HL-60 (cell line): ENCODE measurements around the gene PTDSS2.

Experiments
- DNase-seq, 2 experiments: peaks; one replicate each; pipeline ENCODE4 v3.0.0-alpha.2; 2010 to 2020; ENCODE audit warnings: low read depth in 1 of 2, low spot score in 1 of 2
- H3K27ac ChIP-seq: fragments of 250-450 bp; sonication (Bioruptor Pico); replicated peaks from 2 replicates; pipeline ENCODE4 v1.5.1; 2020; ENCODE audit warnings: mild to moderate bottlenecking, moderate library complexity
- H3K27me3 ChIP-seq: fragments of 250-450 bp; sonication (Bioruptor Pico); 2 replicates; pipeline ENCODE4 v1.5.1; 2021; ENCODE audit warnings: mild to moderate bottlenecking, moderate library complexity; ENCODE audit not compliant: insufficient read depth, poor library complexity, severe bottlenecking
- H3K4me3 ChIP-seq: replicated peaks from 2 replicates; pipeline ENCODE4 v1.5.1; 2011; ENCODE audit warnings: mild to moderate bottlenecking, control low read depth, low read length; ENCODE audit not compliant: insufficient read depth
- CTCF ChIP-seq: IDR thresholded peaks from one replicate; pipeline ENCODE4 v1.5.1; 2011; ENCODE audit warnings: low read length, control low read depth, inconsistent platforms; ENCODE audit not compliant: insufficient read depth
- GABPA ChIP-seq: IDR thresholded peaks from 2 replicates; pipeline ENCODE4 v1.6.1; 2012; ENCODE audit warnings: low read depth
- POLR2AphosphoS5 ChIP-seq: IDR thresholded peaks from 2 replicates; pipeline ENCODE4 v1.6.1; 2012; ENCODE audit warnings: low read depth
- REST ChIP-seq: IDR thresholded peaks from 2 replicates; pipeline ENCODE4 v1.6.1; 2012; ENCODE audit warnings: low read depth; ENCODE audit not compliant: insufficient replicate concordance
- SPI1 ChIP-seq: IDR thresholded peaks from 2 replicates; pipeline ENCODE4 v1.6.1; 2012; ENCODE audit warnings: low read depth, mild to moderate bottlenecking, borderline replicate concordance

The PTDSS2 gene

DNA sequence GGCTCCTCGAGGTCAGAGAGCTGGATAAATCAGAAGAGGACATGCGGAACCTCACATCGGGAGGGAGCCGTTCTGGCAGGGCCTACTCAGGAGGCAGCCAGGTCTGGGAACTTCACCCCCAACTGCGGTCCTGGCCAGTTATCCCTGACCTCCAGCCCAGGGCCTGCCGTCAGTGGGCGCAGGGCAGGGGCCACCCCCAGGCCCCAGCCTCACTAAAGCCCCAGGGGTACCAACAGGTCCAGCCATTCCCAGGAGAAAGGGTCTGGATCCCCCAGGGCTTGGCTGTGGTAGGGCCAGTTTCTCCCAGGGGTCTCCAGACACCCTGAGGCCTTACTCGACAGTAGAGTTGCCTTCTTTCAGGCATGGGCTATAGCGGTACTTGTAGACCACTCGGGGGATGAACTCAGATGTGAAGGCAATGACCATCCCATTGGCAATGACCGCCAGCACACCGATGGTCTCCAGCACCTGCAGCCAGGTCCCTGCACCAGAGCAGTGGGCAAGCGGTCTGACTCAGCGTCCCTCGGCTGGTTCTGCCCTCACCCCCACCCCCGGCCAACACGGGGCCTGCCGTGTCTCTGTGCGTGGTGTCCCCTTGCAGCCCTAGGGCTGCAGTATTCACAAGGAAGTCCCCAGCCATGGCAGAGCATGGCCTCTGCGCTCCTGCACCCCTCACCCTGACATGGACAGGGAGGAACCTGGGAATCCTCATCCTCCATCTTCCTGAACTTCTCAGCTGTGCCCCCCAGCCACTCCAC, 30.7 kb upstream of the PTDSS2 start:
- Histone ChIP-seq H3K27me3 (no peaks in the 10 kb centered on the region), H3K27ac (no peak overlapping the region), H3K4me3 (no peak overlapping the region)
- no peak for DNase-seq
- no peak for TF ChIP-seq SPI1
- TF ChIP-seq GABPA = no peak
- TF ChIP-seq REST = no peak
- no peak for TF ChIP-seq CTCF
- TF ChIP-seq POLR2AphosphoS5 = no peak

DNA sequence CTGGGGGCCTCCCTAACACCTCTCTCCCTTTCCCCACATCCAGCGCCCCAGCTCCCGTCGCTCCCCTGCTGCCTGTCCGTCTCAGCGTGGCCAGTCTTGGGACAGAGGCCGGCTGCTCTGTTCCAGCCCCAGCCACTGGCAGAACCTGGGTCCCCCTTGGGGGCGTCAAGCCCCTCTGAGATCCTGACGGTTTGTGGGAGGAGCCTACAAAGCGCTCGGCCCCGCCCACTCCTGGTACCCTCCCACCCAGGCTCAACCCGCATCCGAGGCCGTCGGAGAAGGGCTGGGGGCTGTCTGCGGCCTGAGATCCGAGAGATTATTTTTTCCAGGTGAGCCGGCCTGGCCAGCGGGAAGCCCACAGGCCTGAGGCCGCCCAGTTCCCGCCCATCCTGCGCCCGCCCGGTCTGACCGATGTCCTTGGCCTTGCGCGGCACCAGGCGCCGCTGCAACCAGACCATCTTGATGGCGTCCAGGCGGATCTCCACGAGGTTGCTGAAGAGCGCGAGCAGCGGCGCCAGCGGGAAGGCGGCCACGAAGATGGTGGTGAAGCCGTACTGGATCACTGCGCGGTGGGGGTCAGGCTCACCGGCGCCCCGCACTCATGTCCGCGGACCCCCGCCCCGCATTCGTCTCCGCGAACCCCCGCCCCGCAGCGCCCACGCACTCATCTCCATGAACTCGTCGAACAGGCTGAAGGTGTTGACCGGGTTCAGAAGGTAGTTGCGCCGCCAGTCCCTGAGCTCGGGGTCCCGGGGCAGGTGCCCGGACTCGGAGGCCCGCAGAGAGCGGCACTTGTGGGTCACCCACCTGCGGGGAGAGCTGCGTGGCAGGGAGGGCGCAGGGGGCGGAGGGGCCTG, 29.8 kb upstream of the PTDSS2 start:
- no peak overlapping the region for H3K4me3 ChIP-seq
- TF ChIP-seq POLR2AphosphoS5 (no peak), SPI1 (no peak), CTCF (no peak), GABPA (no peak)
- no peak for DNase-seq
- H3K27ac ChIP-seq = no peak overlapping the region
- H3K27me3 ChIP-seq = no peaks in the 10 kb centered on the region

- no peaks in the 10 kb centered on the region for H3K27me3 ChIP-seq
- H3K27ac ChIP-seq = no peak overlapping the region
- no peak for DNase-seq
- TF ChIP-seq REST (no peak), SPI1 (no peak), GABPA (no peak), CTCF (no peak), POLR2AphosphoS5 (no peak)
- no peak overlapping the region for H3K4me3 ChIP-seq
Measured at GRCh38 chr11:420911-421321, 29.2 kb upstream of the PTDSS2 start.
